Mesothelial cell of epicardium (in vitro differentiated cells): Measurements from ENCODE around the gene CCDC152. TPM values are rescaled to one million over a fixed set of nuclear protein-coding genes. Genes with fewer than 3 reads are reported as not detected.
A peak's percentile ranks its signal among the peaks of the same experiment; 100 is the strongest.

Experiments used
- DNase-seq, 2 experiments: peaks; one replicate each; pipeline ENCODE4 v3.0.0; 2021; ENCODE audit warnings: low spot score in 2 of 2; ENCODE audit not compliant: unreplicated experiment in 2 of 2
- H3K27ac Mint-ChIP-seq: 2 replicates; pipeline ENCODE4 v1.8.0; 2021; ENCODE audit warnings: mixed read lengths
- H3K27me3 Mint-ChIP-seq: 2 replicates; pipeline ENCODE4 v1.8.0; 2021; ENCODE audit warnings: low read depth, mixed read lengths
- H3K36me3 Mint-ChIP-seq: 2 replicates; pipeline ENCODE4 v1.8.0; 2021; ENCODE audit warnings: mixed read lengths
- H3K4me1 Mint-ChIP-seq: 2 replicates; pipeline ENCODE4 v1.8.0; 2021; ENCODE audit warnings: mixed read lengths
- H3K4me3 Mint-ChIP-seq: 2 replicates; pipeline ENCODE4 v1.8.0; 2021; ENCODE audit warnings: mild to moderate bottlenecking, moderate library complexity, mixed read lengths
- H3K9me3 Mint-ChIP-seq: 2 replicates; pipeline ENCODE4 v1.8.0; 2021; ENCODE audit warnings: mixed read lengths
- total RNA-seq: library from RNA; stranded (reverse); gene quantifications from 3 replicates; pipeline ENCODE4 v1.2.1, GENCODE V29; 2021
- TF ChIP-seq, protein P1 (sequence below): fragments of 200-600 bp; sonication (generic); IDR thresholded peaks from one replicate; pipeline ENCODE4 v1.5.0; 2021; ENCODE audit warnings: antibody characterized with exemption; ENCODE audit not compliant: unreplicated experiment

Gene CCDC152
- total RNA-seq, 1 donor from 2014 or later = not detected

DNA sequence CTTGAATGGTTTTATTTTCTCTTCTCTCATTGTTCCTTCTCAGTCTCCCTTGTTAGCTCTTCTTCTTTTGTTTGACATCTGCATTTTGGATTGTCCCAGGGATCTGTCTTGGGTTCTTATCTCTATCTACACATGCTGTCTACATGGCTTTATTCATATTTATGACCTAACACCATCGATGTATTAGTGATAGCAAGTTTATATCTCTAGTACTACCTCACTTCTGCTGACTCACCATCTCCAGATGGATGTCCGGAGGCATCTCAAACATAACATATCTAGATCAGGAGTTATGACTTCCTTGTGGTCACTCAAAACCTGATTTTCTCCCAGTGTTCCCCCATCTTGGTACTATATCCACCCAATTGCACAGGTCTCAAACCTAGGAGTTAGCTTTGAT is 74.3 kb downstream of the CCDC152 start:
- H3K27me3 Mint-ChIP-seq = no peaks in the 10 kb centered on the region
- H3K4me1 Mint-ChIP-seq = no peaks in the 10 kb centered on the region
- no peak overlapping the region for H3K4me3 Mint-ChIP-seq
- no peak for DNase-seq
- peaks cover 21% of the 10 kb centered on the region for H3K9me3 Mint-ChIP-seq
- no peak overlapping the region for H3K27ac Mint-ChIP-seq
- TF ChIP-seq, protein P1, sequence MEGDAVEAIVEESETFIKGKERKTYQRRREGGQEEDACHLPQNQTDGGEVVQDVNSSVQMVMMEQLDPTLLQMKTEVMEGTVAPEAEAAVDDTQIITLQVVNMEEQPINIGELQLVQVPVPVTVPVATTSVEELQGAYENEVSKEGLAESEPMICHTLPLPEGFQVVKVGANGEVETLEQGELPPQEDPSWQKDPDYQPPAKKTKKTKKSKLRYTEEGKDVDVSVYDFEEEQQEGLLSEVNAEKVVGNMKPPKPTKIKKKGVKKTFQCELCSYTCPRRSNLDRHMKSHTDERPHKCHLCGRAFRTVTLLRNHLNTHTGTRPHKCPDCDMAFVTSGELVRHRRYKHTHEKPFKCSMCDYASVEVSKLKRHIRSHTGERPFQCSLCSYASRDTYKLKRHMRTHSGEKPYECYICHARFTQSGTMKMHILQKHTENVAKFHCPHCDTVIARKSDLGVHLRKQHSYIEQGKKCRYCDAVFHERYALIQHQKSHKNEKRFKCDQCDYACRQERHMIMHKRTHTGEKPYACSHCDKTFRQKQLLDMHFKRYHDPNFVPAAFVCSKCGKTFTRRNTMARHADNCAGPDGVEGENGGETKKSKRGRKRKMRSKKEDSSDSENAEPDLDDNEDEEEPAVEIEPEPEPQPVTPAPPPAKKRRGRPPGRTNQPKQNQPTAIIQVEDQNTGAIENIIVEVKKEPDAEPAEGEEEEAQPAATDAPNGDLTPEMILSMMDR = no peak
- H3K36me3 Mint-ChIP-seq = no peaks in the 10 kb centered on the region

DNA sequence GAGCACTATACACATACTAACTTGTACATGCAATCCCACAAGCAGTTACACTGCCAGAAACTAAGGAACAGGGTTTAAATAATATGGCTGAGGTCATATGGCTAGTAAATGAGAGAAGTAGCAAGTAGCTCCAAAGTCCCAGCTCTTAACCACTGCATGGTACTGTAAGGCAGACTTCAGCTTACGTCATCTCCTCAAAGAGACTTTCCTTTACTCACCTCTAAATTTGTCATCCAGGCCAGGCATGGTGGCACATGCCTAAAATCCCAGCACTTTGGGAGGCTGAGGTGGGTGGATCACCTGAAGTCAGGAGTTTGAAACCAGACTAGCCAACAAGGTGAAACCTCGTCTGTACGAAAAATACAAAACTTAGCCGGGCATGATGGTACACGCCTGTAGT is 75.4 kb downstream of the CCDC152 start:
- Mint-ChIP-seq H3K4me3 (no peak overlapping the region), H3K27me3 (no peaks in the 10 kb centered on the region), H3K4me1 (no peaks in the 10 kb centered on the region), H3K27ac (no peak overlapping the region), H3K9me3 (peaks cover 21% of the 10 kb centered on the region), H3K36me3 (no peaks in the 10 kb centered on the region)
- TF ChIP-seq, protein P1 = no peak
- no peak for DNase-seq

DNA sequence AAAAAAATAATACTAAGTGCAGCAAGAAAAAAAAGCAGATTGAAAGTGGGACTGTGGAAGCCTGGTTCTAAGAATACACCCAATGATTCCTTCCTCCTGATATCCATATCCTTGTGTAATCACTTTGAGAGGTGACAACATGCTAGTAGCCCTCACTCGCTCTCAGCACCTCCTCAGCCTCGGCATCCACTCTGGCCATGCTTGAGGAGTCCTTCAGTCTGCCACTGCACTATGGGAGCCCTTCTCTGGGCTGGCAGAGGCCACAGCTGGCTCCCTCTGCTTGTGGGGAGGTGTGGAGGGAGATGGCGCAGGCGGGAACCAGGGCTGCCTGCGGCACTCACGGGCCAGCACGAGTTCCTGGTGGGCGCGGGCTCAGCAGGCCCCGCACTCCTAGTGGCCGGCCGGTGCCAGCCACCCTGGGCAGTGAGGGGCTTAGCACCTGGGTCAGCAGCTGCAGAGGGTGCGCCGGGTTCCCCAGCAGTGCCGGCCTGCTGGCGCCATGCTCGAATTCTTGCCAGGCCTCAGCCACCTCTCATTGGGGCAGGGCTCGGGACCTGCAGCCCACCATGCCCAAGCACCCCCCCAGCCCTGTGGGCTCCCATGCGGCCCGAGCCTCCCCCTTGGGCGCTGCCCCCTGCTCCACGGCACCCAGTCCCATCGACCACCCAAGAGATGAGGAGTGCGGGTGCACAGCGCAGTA is 79.6 kb downstream of the CCDC152 start:
- no peaks in the 10 kb centered on the region for H3K36me3 Mint-ChIP-seq
- no peak for DNase-seq

DNA sequence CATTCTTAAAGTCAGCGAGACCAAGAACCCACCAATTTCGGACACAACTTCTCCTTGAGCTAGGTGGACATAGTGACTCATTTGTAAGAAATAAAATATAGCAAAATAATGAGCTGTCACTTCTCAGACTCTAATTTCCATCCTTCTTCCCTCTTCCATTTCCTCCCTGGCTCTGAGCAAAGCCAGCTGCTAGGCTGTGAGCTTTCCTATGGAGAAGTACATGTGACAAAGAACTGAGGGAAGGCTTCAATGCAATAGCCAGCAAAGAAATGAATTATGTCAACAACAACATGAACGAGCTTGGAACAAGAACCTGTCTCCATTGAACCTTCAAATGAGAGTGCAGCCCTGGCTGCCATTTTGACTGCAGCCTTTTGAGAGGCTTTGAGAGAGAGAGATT is 81.0 kb downstream of the CCDC152 start:
- DNase-seq = no peak

More for the DNA sequence above, 79.6 kb downstream of the CCDC152 start:
- Mint-ChIP-seq H3K4me3 (no peak overlapping the region), H3K27me3 (no peaks in the 10 kb centered on the region), H3K27ac (no peak overlapping the region), H3K9me3 (peaks cover 21% of the 10 kb centered on the region), H3K4me1 (peaks cover 6% of the 10 kb centered on the region)
- TF ChIP-seq, protein P1 = no peak

GRCh38 chr5:42839196-42839595 is 82.6 kb downstream of the CCDC152 start:
- no peak overlapping the region for H3K4me3 Mint-ChIP-seq
- peak overlapping the region; percentile 11 for H3K27ac Mint-ChIP-seq
- H3K27me3 Mint-ChIP-seq = no peaks in the 10 kb centered on the region
- no peaks in the 10 kb centered on the region for H3K36me3 Mint-ChIP-seq
- peaks cover 25% of the 10 kb centered on the region for H3K9me3 Mint-ChIP-seq
- no peak for DNase-seq
- TF ChIP-seq, protein P1 = no peak
- peaks cover 13% of the 10 kb centered on the region for H3K4me1 Mint-ChIP-seq

More for the DNA sequence above, 81.0 kb downstream of the CCDC152 start:
- no peak overlapping the region for H3K27ac Mint-ChIP-seq
- TF ChIP-seq, protein P1 = no peak
- no peak overlapping the region for H3K4me3 Mint-ChIP-seq
- H3K4me1 Mint-ChIP-seq = peaks cover 6% of the 10 kb centered on the region
- no peaks in the 10 kb centered on the region for H3K27me3 Mint-ChIP-seq
- peaks cover 21% of the 10 kb centered on the region for H3K9me3 Mint-ChIP-seq
- no peaks in the 10 kb centered on the region for H3K36me3 Mint-ChIP-seq

GRCh38 chr5:42840269-42840668 is 83.7 kb downstream of the CCDC152 start:
- no peaks in the 10 kb centered on the region for H3K36me3 Mint-ChIP-seq
- TF ChIP-seq, protein P1 = no peak
- H3K4me1 Mint-ChIP-seq = peaks cover 13% of the 10 kb centered on the region
- no peak for DNase-seq
- H3K27me3 Mint-ChIP-seq = no peaks in the 10 kb centered on the region
- H3K27ac Mint-ChIP-seq = no peak overlapping the region
- no peak overlapping the region for H3K4me3 Mint-ChIP-seq
- peaks cover 16% of the 10 kb centered on the region for H3K9me3 Mint-ChIP-seq
